ENCODE results near the gene PRPF40B. TPM values are rescaled to one million over a fixed set of nuclear protein-coding genes. Genes with fewer than 3 reads are reported as not detected.

Gene PRPF40B
- total and polyA plus RNA-seq, 2 of the 13 experiments (the other 11 are each of a cell fraction or from before 2014, with no cell fraction given): 5.0 to 7.8 TPM

DNA sequence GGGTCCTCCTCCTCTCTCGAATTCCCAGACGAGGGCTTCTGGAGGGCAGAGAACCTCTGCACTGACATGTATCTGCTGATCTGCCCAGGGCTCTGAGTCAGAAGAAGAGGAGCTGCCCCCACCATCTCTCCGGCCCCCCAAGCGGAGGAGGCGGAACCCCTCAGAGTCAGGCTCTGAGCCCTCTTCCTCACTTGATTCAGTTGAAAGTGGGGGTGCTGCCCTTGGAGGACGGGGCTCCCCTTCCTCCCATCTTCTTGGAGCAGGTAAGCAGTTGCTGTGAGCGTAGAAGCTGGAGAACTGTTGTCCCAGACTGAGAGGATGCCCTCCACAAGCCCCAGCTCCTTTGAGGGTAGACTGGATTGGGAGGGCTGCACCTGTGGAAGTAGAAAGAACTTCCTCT is 19.8 kb downstream of the PRPF40B start:
- ChIA-PET CTCF (ENCODE audit: low intra/inter-chr PET ratio, low total read pairs) (no interaction called here), POLR2A (interaction anchor here (1.0 kb wide), 2 partner anchors 77 to 98 kb away, joined by 4 read pairs; no protein-coding TSS in a partner anchor)
- no peak for ATAC-seq
- Histone ChIP-seq H3K36me3 (replicated peaks in 1 of 2; ENCODE audit: control insufficient read depth in 1 of 2, insufficient read depth in 2 of 2, low read length in 2 of 2) (peaks cover 0 to 1% of the 10 kb centered on the region in 2 experiments; a peak in 2 of 5 replicates), H3K4me2 (ENCODE audit: low read depth, low read length) (no peak overlapping the region), H4K20me1 (ENCODE audit: insufficient read depth, low read length) (no peaks in the 10 kb centered on the region), H3K9me3 (ENCODE audit: low read length) (no peaks in the 10 kb centered on the region), H3K4me3 (replicated peaks in 1 of 3; ENCODE audit: insufficient read depth in 1 of 3, low read depth in 2 of 3, low read length in 3 of 3) (no peak overlapping the region), H3K79me2 (ENCODE audit: insufficient read depth, low read length) (no peaks in the 10 kb centered on the region), H3K4me1 (ENCODE audit: insufficient read depth, low read length) (peaks cover 44% of the 10 kb centered on the region), H2AFZ (ENCODE audit: low read length) (no peak overlapping the region), H3K27ac (ENCODE audit: extremely low read length, insufficient read depth, low read length) (no peak overlapping the region), H3K9ac (ENCODE audit: insufficient read depth, low read depth, low read length) (0 out of 2 replicates have a peak overlapping the region, but pooled peaks have one; percentile 75), H3K27me3 (ENCODE audit: control insufficient read depth in 1 of 2, insufficient read depth in 2 of 2, low read length in 2 of 2) (no peaks in the 10 kb centered on the region; a peak in 1 of 5 replicates)
- intact Hi-C loops (cut with micrococcal nuclease; ENCODE audit: unreplicated experiment) (no loop called here), in situ Hi-C loops (cut with HindIII; ENCODE audit: extremely low pct_ligation_motif_present, low pct_unique_long_range_greater_than_20kb) (loop anchor here (5.0 kb wide), 1 partner anchor 64 kb away; the partner anchor contains the start of gene FMNL3)
- 96% methylated on average over 7 of the region's 7 CpGs for WGBS (ENCODE audit: low lambda C conversion rate)
- no TSS peak for BruUV-seq (replicated peaks)
- no peak for FAIRE-seq
- DNase-seq (ENCODE audit: low spot score): no peak
- TF ChIP-seq, protein P1, sequence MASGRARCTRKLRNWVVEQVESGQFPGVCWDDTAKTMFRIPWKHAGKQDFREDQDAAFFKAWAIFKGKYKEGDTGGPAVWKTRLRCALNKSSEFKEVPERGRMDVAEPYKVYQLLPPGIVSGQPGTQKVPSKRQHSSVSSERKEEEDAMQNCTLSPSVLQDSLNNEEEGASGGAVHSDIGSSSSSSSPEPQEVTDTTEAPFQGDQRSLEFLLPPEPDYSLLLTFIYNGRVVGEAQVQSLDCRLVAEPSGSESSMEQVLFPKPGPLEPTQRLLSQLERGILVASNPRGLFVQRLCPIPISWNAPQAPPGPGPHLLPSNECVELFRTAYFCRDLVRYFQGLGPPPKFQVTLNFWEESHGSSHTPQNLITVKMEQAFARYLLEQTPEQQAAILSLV (CRISPR knock-in tag; IDR thresholded peaks at IDR 0.05; ENCODE audit: borderline replicate concordance): no peak
- TF ChIP-seq NCOR1 (IDR thresholded peaks at IDR 0.05; ENCODE audit: borderline replicate concordance, low read length): no peak
- TF ChIP-seq ZNF430 (CRISPR knock-in tag; IDR thresholded peaks at IDR 0.05): no peak
- no peak for TF ChIP-seq ZNF724P (CRISPR knock-in tag; IDR thresholded peaks at IDR 0.05; ENCODE audit: borderline replicate concordance)
- TF ChIP-seq, protein P2, sequence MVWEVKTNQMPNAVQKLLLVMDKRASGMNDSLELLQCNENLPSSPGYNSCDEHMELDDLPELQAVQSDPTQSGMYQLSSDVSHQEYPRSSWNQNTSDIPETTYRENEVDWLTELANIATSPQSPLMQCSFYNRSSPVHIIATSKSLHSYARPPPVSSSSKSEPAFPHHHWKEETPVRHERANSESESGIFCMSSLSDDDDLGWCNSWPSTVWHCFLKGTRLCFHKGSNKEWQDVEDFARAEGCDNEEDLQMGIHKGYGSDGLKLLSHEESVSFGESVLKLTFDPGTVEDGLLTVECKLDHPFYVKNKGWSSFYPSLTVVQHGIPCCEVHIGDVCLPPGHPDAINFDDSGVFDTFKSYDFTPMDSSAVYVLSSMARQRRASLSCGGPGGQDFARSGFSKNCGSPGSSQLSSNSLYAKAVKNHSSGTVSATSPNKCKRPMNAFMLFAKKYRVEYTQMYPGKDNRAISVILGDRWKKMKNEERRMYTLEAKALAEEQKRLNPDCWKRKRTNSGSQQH (CRISPR knock-in tag; IDR thresholded peaks at IDR 0.05; ENCODE audit: low read depth): no peak
- no peak for TF ChIP-seq XBP1 (CRISPR knock-in tag; IDR thresholded peaks at IDR 0.05)
- TF ChIP-seq PCBP1 (IDR thresholded peaks at IDR 0.05; ENCODE audit: borderline replicate concordance, low read depth, low read length): no peak
- TF ChIP-seq, protein P3, sequence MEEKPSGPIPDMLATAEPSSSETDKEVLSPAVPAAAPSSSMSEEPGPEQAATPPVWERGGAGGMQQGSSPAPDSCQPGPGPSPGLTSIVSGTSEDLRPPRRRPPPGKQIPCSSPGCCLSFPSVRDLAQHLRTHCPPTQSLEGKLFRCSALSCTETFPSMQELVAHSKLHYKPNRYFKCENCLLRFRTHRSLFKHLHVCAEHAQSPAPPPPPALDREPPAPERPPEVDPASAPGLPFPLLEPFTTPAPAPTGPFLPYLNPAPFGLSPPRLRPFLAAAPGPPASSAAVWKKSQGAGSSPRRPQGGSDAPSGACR (CRISPR knock-in tag; IDR thresholded peaks at IDR 0.05): no peak
- TF ChIP-seq GPN1 (CRISPR knock-in tag; IDR thresholded peaks at IDR 0.05; ENCODE audit: borderline replicate concordance): no peak
- TF ChIP-seq, protein P4, sequence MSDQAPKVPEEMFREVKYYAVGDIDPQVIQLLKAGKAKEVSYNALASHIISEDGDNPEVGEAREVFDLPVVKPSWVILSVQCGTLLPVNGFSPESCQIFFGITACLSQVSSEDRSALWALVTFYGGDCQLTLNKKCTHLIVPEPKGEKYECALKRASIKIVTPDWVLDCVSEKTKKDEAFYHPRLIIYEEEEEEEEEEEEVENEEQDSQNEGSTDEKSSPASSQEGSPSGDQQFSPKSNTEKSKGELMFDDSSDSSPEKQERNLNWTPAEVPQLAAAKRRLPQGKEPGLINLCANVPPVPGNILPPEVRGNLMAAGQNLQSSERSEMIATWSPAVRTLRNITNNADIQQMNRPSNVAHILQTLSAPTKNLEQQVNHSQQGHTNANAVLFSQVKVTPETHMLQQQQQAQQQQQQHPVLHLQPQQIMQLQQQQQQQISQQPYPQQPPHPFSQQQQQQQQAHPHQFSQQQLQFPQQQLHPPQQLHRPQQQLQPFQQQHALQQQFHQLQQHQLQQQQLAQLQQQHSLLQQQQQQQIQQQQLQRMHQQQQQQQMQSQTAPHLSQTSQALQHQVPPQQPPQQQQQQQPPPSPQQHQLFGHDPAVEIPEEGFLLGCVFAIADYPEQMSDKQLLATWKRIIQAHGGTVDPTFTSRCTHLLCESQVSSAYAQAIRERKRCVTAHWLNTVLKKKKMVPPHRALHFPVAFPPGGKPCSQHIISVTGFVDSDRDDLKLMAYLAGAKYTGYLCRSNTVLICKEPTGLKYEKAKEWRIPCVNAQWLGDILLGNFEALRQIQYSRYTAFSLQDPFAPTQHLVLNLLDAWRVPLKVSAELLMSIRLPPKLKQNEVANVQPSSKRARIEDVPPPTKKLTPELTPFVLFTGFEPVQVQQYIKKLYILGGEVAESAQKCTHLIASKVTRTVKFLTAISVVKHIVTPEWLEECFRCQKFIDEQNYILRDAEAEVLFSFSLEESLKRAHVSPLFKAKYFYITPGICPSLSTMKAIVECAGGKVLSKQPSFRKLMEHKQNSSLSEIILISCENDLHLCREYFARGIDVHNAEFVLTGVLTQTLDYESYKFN (CRISPR knock-in tag; conservative IDR thresholded peaks at IDR 0.05): no peak
- TF ChIP-seq HOXD1 (CRISPR knock-in tag; IDR thresholded peaks at IDR 0.05): no peak
- TF ChIP-seq, protein P5, sequence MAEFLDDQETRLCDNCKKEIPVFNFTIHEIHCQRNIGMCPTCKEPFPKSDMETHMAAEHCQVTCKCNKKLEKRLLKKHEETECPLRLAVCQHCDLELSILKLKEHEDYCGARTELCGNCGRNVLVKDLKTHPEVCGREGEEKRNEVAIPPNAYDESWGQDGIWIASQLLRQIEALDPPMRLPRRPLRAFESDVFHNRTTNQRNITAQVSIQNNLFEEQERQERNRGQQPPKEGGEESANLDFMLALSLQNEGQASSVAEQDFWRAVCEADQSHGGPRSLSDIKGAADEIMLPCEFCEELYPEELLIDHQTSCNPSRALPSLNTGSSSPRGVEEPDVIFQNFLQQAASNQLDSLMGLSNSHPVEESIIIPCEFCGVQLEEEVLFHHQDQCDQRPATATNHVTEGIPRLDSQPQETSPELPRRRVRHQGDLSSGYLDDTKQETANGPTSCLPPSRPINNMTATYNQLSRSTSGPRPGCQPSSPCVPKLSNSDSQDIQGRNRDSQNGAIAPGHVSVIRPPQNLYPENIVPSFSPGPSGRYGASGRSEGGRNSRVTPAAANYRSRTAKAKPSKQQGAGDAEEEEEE (CRISPR knock-in tag; IDR thresholded peaks at IDR 0.05; ENCODE audit: borderline replicate concordance): no peak
- no peak for TF ChIP-seq ZBTB7A (CRISPR knock-in tag; IDR thresholded peaks at IDR 0.05)

Measured in HepG2 (cell line).